Kidney tubule cell (primary cell): Measurements from ENCODE around the gene SLC24A3.

Experiments
- DNase-seq: peaks from one replicate; pipeline ENCODE4 v3.0.0-alpha.2; 2018; ENCODE audit warnings: low spot score

Gene SLC24A3

GRCh38 chr20:19427480-19427879 lies 215.0 kb downstream of the SLC24A3 start:
- DNase-seq, result no peak

- DNase-seq, result no peak
Observed at GRCh38 chr20:19427913-19428312, 215.5 kb downstream of the SLC24A3 start.

GRCh38 chr20:19428324-19428723 lies 215.9 kb downstream of the SLC24A3 start:
- no peak for DNase-seq

- DNase-seq, result no peak
Observed at GRCh38 chr20:19429538-19429937, 217.1 kb downstream of the SLC24A3 start.

- DNase-seq, result no peak
Observed at GRCh38 chr20:19430641-19431315, 218.3 kb downstream of the SLC24A3 start.

- no peak for DNase-seq
Observed at GRCh38 chr20:19431316-19431700, 218.9 kb downstream of the SLC24A3 start.

GRCh38 chr20:19431906-19432305 lies 219.5 kb downstream of the SLC24A3 start:
- DNase-seq, result no peak

GRCh38 chr20:19433371-19434350 lies 221.2 kb downstream of the SLC24A3 start:
- DNase-seq, result peak; percentile 2

- DNase-seq, result no peak
Observed at GRCh38 chr20:19435316-19435715, 222.9 kb downstream of the SLC24A3 start.

GRCh38 chr20:19435821-19436220 lies 223.4 kb downstream of the SLC24A3 start:
- DNase-seq, result no peak

- DNase-seq, result no peak
Observed at GRCh38 chr20:19438488-19438887, 226.0 kb downstream of the SLC24A3 start.

GRCh38 chr20:19440660-19441527 lies 228.5 kb downstream of the SLC24A3 start:
- no peak for DNase-seq

- DNase-seq, result no peak
Observed at GRCh38 chr20:19446246-19446645, 233.8 kb downstream of the SLC24A3 start.

GRCh38 chr20:19448632-19449031 lies 236.2 kb downstream of the SLC24A3 start:
- no peak for DNase-seq

- DNase-seq, result no peak
Observed at GRCh38 chr20:19449051-19449450, 236.6 kb downstream of the SLC24A3 start.

GRCh38 chr20:19451231-19451922 lies 238.9 kb downstream of the SLC24A3 start:
- no peak for DNase-seq

GRCh38 chr20:19451923-19452295 lies 239.5 kb downstream of the SLC24A3 start:
- no peak for DNase-seq

- no peak for DNase-seq
Observed at GRCh38 chr20:19453410-19453809, 241.0 kb downstream of the SLC24A3 start.

GRCh38 chr20:19453862-19454261 lies 241.4 kb downstream of the SLC24A3 start:
- DNase-seq, result no peak

- no peak for DNase-seq
Observed at GRCh38 chr20:19456595-19457395, 244.4 kb downstream of the SLC24A3 start.

- DNase-seq, result no peak
Observed at GRCh38 chr20:19457611-19458010, 245.2 kb downstream of the SLC24A3 start.
